HG03025 (cell line): Measurements from ENCODE around the gene ETHE1.
A peak's percentile ranks its signal among the peaks of the same experiment; 100 is the strongest.

Experiments used
- ATAC-seq: cut with Tn5 transposase; IDR thresholded peaks from one replicate; pipeline ENCODE4 v1.9.1; 2021; ENCODE audit warnings: mild to moderate bottlenecking, moderate library complexity; ENCODE audit not compliant: unreplicated experiment, low FRiP score

The ETHE1 gene, protein sequence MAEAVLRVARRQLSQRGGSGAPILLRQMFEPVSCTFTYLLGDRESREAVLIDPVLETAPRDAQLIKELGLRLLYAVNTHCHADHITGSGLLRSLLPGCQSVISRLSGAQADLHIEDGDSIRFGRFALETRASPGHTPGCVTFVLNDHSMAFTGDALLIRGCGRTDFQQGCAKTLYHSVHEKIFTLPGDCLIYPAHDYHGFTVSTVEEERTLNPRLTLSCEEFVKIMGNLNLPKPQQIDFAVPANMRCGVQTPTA

DNA sequence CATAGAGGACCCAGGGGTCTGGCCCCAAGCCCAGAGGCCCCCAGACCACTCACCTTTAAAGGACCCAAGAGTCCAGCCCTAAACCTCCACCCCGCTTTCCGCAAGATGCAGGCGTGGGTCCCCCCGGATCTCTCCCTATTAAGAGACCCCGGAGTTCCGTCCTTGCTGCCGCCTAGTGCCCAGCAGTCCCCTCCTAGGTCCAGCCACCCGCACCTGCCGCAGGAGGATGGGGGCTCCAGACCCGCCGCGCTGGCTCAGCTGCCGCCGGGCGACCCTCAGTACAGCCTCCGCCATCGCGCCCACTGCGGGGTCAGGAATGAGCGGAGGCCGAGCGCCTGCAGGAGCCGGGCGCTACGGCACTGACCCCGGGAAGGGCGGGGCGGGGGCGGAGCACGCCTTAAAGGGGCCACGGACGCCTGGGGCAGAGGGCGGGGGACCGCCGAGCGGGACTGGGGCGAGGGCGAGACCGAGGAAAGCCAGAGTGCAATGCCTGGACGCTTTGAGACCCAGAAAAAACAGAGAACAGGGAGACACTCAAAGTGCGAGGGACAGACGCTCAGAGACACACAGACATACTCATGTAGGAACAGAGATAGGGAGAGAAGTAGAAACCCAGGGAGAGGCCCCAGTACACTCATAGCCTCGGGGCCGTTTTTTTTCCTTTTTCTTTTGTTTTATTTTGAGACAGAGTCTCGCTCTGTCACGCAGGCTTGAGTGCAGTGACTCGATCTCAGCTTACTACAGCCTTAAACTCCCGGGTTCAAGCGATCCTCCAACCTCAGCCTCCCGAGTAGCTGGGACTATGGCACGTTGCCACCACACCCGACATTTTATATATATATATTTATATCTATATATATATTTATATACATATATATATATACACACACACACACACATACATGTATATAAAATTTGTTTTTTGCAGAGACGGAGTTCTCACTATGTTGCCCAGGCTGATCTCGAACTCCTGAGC, at the start of gene ETHE1:
Gene ETHE1 (minus strand): TSS at position 318 of the 976 bp plus-strand sequence. CDS start 24 bp downstream, at position 294.
- no peak for ATAC-seq

- ATAC-seq: no peak
Observed at GRCh38 chr19:43575955-43576878, 49.2 kb upstream of the ETHE1 start.

DNA sequence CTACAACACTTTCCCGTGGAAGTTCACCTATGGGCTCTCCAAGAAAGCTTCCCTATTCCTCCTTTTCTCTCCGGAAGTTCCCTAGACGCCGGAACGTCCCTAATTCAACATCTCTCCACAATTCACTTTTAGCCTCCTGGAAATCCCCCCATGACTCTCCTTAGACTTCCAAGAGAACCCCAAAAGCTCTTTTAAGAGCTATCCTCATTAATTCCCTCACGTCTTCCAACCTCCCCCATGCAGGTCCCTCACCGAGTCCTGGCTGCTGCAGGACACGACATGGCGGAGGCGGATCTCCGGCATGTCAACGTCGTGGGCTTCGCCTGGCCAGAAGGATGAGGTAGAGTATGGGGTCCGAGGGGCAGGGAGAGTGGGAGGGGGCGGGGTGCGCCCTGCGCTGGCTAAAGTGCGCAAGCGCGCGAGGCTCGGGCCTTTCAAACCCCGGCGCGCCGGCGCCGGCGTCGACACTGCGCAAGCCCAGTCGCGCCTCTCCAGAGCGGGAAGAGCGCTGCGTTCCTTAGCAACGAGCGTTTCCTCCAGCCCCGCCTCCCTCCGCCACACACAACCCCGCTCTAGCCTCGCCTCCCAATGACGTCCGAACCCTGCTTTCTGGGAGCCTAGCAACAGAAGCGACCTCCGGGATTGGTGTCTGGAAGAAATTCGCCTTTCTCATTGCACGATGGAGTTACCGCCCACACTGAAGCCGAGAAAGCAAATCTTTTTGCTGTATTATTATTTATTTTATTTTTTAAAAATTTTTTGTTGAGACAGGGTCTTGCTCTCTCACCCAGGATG, 48.4 kb upstream of the ETHE1 start, which contains the start of the genes PINLYP and XRCC1:
Gene PINLYP (plus strand): TSS at position 646 of the 795 bp plus-strand sequence. CDS start 1,391 bp downstream, outside the sequence.
Gene XRCC1 (minus strand): TSS at position 372 of the 795 bp plus-strand sequence. CDS start 69 bp downstream, at position 303.
- peak; percentile 90 for ATAC-seq

DNA sequence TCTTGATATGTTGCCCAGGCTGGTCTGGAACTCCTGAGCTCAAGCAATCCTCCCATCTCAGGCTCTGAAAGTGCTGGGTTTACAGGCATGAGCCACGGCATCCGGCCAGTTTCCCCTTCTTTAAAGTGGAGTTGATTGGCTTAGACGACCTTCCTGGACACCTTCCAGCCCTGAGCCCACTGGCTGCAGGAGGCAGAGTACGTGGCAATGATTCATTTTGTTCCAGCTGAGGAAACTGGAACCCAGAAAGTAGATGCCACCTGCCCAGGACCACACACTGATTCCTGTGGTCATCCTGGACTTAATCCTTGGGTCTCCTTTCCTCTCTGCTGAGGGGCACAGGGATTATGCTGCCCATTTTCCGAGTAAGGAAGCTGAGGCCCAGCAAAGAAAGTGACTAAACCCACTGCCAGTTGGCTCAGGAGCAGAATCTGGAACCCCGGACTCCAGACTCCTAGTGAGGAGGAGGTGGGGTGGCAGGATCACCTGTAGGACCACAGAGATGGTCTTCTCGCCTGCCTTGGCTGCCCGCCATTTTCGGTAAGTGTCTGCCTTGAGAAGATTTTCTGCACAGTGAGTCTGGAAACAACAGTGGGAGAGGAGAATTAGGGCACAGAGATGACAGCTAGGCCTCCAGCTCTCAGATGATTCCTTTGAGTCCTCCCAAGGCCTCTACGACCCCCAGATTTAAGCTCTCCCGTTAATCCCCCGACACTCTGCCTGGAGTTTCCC, 47.6 kb upstream of the ETHE1 start:
- no peak for ATAC-seq

GRCh38 chr19:43572171-43572588, 45.2 kb upstream of the ETHE1 start:
- ATAC-seq: no peak

DNA sequence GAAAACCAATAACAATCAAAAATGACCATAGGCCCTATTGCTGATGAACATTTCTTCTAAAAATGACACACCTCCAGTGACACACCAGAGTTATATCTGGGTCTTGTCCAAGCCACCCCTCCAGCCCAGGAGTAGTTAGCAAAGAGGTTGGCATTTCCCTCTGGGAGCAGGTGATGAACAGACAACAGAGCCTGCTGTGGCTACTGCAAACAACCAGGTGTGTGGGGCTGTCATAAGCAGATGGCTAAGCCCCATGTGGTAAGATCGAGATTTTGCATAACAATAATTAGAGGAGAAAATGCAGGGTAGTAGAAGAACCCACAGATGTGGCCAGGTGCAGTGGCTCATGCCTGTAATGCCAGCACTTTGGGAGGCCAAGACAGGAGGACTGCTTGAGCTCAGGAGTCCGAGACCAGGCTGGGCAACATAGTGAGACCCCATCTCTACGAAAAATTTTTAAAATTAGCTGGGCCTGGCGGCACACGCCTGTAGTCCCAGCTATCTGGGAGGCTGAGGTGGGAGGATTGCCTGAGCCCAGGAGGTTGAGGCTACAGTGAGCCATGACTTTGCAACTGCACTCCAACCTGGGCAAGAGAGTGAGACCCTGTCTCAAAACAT, 43.3 kb upstream of the ETHE1 start:
- no peak for ATAC-seq

GRCh38 chr19:43569657-43570056, 42.7 kb upstream of the ETHE1 start:
- no peak for ATAC-seq

DNA sequence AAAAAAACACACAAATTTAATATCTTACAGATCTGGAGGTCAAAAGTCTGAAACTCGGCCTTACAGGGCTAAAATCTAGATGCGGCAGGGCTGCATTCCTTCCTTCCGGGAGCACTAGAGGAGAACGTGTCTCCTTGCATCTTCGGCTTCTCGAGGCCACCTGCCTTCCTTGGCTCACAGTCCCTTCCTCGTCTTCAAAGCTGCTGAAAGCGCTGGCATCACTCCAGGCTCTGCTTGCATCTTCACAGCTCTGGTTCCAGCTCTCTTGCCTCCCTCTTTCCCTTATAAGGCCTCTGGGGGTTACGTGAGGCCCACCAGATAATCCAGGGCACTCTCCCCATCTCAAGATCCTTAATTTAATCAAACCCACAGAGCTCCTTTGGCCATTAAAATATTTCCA, 37.8 kb upstream of the ETHE1 start:
- ATAC-seq: no peak

DNA sequence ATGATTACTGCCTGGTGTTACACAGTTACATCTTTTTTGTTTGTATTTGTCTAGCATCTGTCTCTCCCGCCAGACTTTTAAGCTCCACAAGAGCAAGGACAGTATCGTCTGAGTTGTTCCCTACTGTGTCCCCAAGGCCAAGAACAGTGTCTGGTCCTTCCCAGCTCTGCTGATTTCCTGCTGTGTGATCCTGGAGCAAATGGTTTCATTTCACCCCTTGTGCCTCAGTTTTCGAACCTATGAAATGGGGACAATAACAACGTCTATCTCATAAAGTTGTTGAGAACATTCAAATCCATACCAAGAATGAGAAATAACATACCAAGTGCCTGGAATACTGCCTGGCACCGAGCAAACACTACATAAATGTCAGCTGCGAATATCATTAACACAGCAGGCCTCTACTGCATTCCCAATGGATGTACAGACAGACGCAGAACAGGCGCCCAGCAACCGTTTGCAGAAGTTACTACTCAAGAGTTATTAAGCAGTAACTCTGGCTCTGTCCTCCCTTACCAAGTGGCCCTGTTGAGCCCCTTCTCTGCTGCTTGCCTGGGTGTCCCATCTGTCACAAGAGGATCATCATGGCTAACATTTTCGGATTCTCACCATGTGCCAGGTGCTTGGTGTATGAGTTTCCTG, 36.9 kb upstream of the ETHE1 start:
- no peak for ATAC-seq

- no peak for ATAC-seq
Observed at GRCh38 chr19:43562698-43563241, 35.8 kb upstream of the ETHE1 start.

DNA sequence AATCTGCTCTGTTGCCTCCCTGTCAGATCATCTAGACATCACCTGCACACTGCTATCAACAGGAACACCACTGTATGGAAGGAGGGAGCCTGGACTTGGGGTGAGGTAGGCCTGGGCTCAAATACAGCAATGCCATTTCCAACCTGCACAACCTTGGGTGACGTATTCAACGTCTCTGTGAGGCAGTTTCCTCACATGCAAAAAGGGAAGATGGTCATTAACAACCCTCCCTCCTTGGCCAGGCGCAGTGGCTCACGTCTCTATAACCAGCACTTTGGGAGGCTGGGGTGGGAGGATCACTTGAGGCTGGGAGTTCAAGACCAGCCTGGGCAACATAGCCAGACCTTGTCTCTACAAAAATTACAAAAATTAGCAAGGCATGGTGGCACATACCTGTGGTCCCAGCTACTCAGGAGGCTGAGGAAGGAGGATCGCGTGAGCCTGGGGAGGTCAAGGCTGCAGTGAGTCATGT, 35.3 kb upstream of the ETHE1 start:
- no peak for ATAC-seq

- no peak for ATAC-seq
Observed at GRCh38 chr19:43561139-43561970, 34.4 kb upstream of the ETHE1 start.

GRCh38 chr19:43560687-43561086, 33.7 kb upstream of the ETHE1 start:
- no peak for ATAC-seq

DNA sequence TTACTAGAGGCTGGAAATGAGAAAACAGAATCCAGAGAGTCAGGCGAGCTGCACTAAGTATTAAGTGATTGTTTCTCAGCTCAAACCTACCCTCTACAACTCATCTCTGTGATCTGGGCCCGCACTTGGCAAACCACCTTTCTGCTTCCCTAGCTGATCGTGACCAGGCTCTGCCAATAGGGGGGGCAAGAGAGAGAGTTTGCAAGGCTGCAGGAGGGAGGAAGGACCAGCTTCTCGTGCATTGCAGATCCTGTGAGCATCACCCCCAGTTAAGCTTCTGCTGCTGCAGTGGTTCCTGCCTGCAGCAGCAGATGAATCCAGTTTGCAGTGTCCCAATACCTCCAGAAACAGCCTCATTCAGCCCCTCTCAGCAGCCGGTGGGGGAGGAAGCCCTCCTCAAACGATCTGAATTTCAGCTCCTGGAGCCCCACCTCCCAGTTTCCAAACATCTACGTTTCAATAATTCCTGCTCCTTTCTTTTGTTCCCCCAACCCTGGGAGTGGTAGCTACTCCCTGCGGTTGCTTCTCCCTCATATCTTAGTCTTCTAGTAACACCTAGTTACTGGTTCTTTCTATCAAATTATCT, 28.3 kb upstream of the ETHE1 start:
- no peak for ATAC-seq

DNA sequence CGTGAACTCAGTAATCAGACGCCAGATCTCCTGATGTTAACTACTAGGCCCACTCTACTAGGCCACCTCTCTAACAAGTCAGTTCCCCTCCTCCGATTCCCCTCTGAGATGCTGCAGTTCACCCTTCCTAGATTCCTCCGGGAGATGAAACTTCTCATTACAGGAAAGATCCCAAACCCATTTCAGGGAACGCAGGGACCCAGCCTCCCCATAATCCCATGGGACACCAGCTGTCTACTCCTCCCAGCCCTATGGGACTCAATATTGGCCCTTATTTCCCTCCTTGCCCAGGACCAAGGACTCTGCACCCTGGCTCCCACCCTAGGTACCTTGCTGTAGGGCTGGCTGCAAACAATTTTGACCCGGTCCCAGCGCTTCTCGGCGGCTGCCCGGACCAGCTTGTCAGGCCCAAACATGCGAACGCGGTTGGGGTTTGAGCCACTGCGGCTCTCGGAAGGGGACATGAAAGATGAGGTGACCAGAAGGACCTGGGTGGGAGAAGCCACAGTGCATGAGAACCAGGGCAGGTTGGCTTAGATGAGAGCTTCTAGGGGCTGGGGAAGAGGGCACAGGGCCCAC, 27.4 kb upstream of the ETHE1 start:
- no peak for ATAC-seq

DNA sequence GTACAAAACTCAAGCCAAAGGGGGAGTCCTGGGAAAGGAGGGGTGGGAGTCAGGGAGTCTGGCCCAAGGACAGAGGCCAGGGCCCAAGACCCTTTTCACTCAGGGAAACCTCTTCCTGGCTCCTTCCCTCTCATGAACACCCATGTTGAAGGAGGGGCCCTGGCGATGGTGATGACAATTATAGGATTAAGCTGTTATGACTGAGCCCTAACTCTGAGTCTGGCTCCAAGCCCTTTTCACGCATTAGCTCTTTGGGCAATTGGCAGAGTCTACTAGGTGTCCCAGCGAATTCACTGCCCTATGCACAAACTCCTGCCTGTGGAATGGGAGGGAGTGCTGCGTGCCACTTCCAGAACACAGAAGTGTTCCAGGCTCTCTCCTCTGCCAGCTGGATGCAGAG, 26.7 kb upstream of the ETHE1 start:
- no peak for ATAC-seq
